ENCODE data around the gene MYBPH. TPM values are rescaled to one million over a fixed set of nuclear protein-coding genes. Genes with fewer than 3 reads are reported as not detected.

The MYBPH gene
- polyA plus RNA-seq, 2 of the 4 experiments (the other 2 are of a cell fraction), result not detected

DNA sequence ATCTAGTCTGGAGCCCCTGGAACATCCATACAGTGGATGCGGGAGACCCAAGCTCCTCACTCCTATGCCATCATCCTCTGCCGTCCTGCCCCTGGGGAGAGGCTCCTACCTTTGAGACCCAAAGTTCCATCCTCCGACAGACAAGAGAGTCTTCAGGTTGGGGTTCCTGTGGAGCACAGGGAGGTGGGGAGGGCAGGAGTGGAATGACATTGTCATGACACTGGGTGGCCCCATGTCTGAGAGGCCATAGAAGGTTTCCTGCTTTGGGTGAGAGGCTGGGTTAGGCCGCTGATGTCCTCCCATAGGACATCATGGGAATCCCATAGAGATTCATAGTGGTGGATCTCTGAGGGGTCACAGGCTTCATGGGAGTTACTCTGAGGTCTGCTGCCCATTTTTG is 8.8 kb upstream of the MYBPH start:
- no peak for ATAC-seq
- Histone ChIP-seq H3K9me3 (no peaks in the 10 kb centered on the region), H3K4me3 (no peak overlapping the region), H3K4me1 (no peaks in the 10 kb centered on the region), H3K27ac (no peak overlapping the region), H3K4me2 (no peak overlapping the region)
- ChIA-PET POLR2A (no interaction called here), CTCF (interaction anchor here (1.1 to 3.6 kb wide), 6 partner anchors 9 to 145 kb away, joined by 3 to 15 read pairs (median 4); partner anchors contain the start of gene MYBPH)
- no peak for FAIRE-seq
- DNase-seq (ENCODE audit: low read depth in 1 of 2, low spot score in 1 of 2), result no peak
- no peak for TF ChIP-seq ZC3H11A (IDR thresholded peaks at IDR 0.05)
- TF ChIP-seq EP300 (IDR thresholded peaks at IDR 0.05), result no peak
- no peak for TF ChIP-seq KDM1A (IDR thresholded peaks at IDR 0.05; ENCODE audit: low read depth)
- no peak for TF ChIP-seq CHD4 (IDR thresholded peaks at IDR 0.05; ENCODE audit: borderline replicate concordance)
- TF ChIP-seq JUN (IDR thresholded peaks at IDR 0.05), result no peak
- no peak for TF ChIP-seq HES2 (IDR thresholded peaks at IDR 0.05)
- no peak for TF ChIP-seq HEYL (CRISPR knock-in tag; IDR thresholded peaks at IDR 0.05)
- no peak for TF ChIP-seq SREBF2 (IDR thresholded peaks at IDR 0.05)
- TF ChIP-seq POLR2AphosphoS2 (conservative IDR thresholded peaks at IDR 0.05; ENCODE audit: low read length), result no peak
- no peak for TF ChIP-seq NR3C1 (IDR thresholded peaks at IDR 0.05)
- TF ChIP-seq, protein P1, sequence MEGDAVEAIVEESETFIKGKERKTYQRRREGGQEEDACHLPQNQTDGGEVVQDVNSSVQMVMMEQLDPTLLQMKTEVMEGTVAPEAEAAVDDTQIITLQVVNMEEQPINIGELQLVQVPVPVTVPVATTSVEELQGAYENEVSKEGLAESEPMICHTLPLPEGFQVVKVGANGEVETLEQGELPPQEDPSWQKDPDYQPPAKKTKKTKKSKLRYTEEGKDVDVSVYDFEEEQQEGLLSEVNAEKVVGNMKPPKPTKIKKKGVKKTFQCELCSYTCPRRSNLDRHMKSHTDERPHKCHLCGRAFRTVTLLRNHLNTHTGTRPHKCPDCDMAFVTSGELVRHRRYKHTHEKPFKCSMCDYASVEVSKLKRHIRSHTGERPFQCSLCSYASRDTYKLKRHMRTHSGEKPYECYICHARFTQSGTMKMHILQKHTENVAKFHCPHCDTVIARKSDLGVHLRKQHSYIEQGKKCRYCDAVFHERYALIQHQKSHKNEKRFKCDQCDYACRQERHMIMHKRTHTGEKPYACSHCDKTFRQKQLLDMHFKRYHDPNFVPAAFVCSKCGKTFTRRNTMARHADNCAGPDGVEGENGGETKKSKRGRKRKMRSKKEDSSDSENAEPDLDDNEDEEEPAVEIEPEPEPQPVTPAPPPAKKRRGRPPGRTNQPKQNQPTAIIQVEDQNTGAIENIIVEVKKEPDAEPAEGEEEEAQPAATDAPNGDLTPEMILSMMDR (IDR thresholded peaks at IDR 0.05), result no peak
- no peak for TF ChIP-seq HMGXB4 (CRISPR knock-in tag; IDR thresholded peaks at IDR 0.05; ENCODE audit: borderline replicate concordance)
- TF ChIP-seq NPAS2 (CRISPR knock-in tag; IDR thresholded peaks at IDR 0.05; ENCODE audit: borderline replicate concordance), result no peak
- no peak for TF ChIP-seq ESRRA (IDR thresholded peaks at IDR 0.05; ENCODE audit: borderline replicate concordance, low read length)
- TF ChIP-seq FOXS1 (CRISPR knock-in tag; IDR thresholded peaks at IDR 0.05), result no peak
- no peak for TF ChIP-seq NFE2L2 (conservative IDR thresholded peaks at IDR 0.05; ENCODE audit: low read length)
- 81% methylated on average over 3 of the region's 4 CpGs for WGBS (ENCODE audit: missing lambda C conversion rate)

GRCh38 chr1:203183828-203184227 is 8.2 kb upstream of the MYBPH start:
- Histone ChIP-seq H3K27ac (no peak overlapping the region), H3K4me2 (no peak overlapping the region), H3K9me3 (no peaks in the 10 kb centered on the region), H3K4me1 (peaks cover 2% of the 10 kb centered on the region; the same call in 2 of the 3 replicates), H3K4me3 (no peak overlapping the region)
- WGBS (ENCODE audit: missing lambda C conversion rate), result 36% methylated on average over 2 of the region's 2 CpGs
- no peak for FAIRE-seq
- ATAC-seq, result no peak
- CTCF ChIA-PET, result interaction anchor here (1.1 to 3.6 kb wide), 4 partner anchors 8 to 144 kb away, joined by 3 to 15 read pairs (median 4); partner anchors contain the start of gene MYBPH
- no peak for TF ChIP-seq PBX3 (IDR thresholded peaks at IDR 0.05)
- no peak for TF ChIP-seq CEBPB (IDR thresholded peaks at IDR 0.05)
- no peak for TF ChIP-seq RARB (CRISPR knock-in tag; IDR thresholded peaks at IDR 0.05)
- TF ChIP-seq HEYL (CRISPR knock-in tag; IDR thresholded peaks at IDR 0.05), result no peak
- TF ChIP-seq BHLHE40 (IDR thresholded peaks at IDR 0.05; ENCODE audit: low read depth, low read length), result no peak
- TF ChIP-seq GATA3 (IDR thresholded peaks at IDR 0.05; ENCODE audit: borderline replicate concordance), result no peak
- no peak for TF ChIP-seq ZNF302 (CRISPR knock-in tag; IDR thresholded peaks at IDR 0.05)
- TF ChIP-seq MYC (IDR thresholded peaks at IDR 0.05; ENCODE audit: borderline replicate concordance, low read length), result no peak
- TF ChIP-seq NR3C1 (IDR thresholded peaks at IDR 0.05), result no peak
- TF ChIP-seq HES2 (IDR thresholded peaks at IDR 0.05), result no peak
- TF ChIP-seq SMC3 (IDR thresholded peaks at IDR 0.05), result no peak
- TF ChIP-seq CBX2 (IDR thresholded peaks at IDR 0.05; ENCODE audit: borderline replicate concordance, low read depth), result no peak
- no peak for TF ChIP-seq TFCP2L1 (CRISPR knock-in tag; IDR thresholded peaks at IDR 0.05)
- TF ChIP-seq HDAC2 (IDR thresholded peaks at IDR 0.05), result no peak
- TF ChIP-seq FOSL2 (IDR thresholded peaks at IDR 0.05), result no peak
- TF ChIP-seq FOSL2 (CRISPR knock-in tag; IDR thresholded peaks at IDR 0.05), result no peak
- no peak for TF ChIP-seq RNF2 (IDR thresholded peaks at IDR 0.05; ENCODE audit: borderline replicate concordance, low read depth)
- no peak for TF ChIP-seq ATOH8 (CRISPR knock-in tag; IDR thresholded peaks at IDR 0.05; ENCODE audit: low read depth)
- POLR2A ChIA-PET, result interaction anchor here (0.6 kb wide), 1 partner anchor 63 kb away, joined by 4 read pairs; no protein-coding TSS in a partner anchor
- no peak for DNase-seq (ENCODE audit: low read depth in 1 of 2, low spot score in 1 of 2)
